ENCODE results near the gene RASGRP4. TPM values are rescaled to one million over a fixed set of nuclear protein-coding genes. Genes with fewer than 3 reads are reported as not detected.

The RASGRP4 gene
- total and polyA plus RNA-seq, 5 experiments from 2014 or later: 0.07 TPM; not detected in 4

- H3K36me3 Mint-ChIP-seq: no peaks in the 10 kb centered on the region
- H3K27ac Mint-ChIP-seq: peak overlapping the region in 1 of 10 donors; percentile 59
- H3K9me3 Mint-ChIP-seq: no peaks in the 10 kb centered on the region
- peaks cover 12 to 18% (median 13%) of the 10 kb centered on the region in 4 donors for H3K4me1 Mint-ChIP-seq
- POLR2A ChIA-PET: interaction anchor here (0.6 to 1.0 kb wide), 2 partner anchors 10 to 161 kb away, joined by 3 read pairs; no protein-coding TSS in a partner anchor
- H3K4me3 Mint-ChIP-seq: peak overlapping the region in 6 of 10 donors; percentile 22 to 86 (median 68)
- peaks cover 0 to 10% (median 2%) of the 10 kb centered on the region in 5 donors for H3K27me3 Mint-ChIP-seq
- ATAC-seq (no peak), DNase-seq (no peak)
Observed at GRCh38 chr19:38359242-38360021, 66.6 kb downstream of the RASGRP4 start.

Other genes with a start within 250 kb of the RASGRP4 start
- gene DPF1, start 202.0 kb downstream of the RASGRP4 start, total RNA-seq: not detected
- gene DPF1, start 202.0 kb downstream of the RASGRP4 start, polyA plus RNA-seq: not detected
- gene PPP1R14A, start 169.8 kb downstream of the RASGRP4 start, total RNA-seq: 1 to 10 TPM in 1 of 2 experiments, under 1 TPM in 1; 0.94 to 1.2 TPM
- gene PPP1R14A, start 169.8 kb downstream of the RASGRP4 start, polyA plus RNA-seq: not detected
- gene SPINT2, start 161.6 kb downstream of the RASGRP4 start, total RNA-seq: 10 to 100 TPM; 49.6 to 50.5 TPM
- gene SPINT2, start 161.6 kb downstream of the RASGRP4 start, polyA plus RNA-seq: 100 to 1,000 TPM; 139 to 162 (median 158) TPM
- 1 to 10 TPM in 1 of 2 experiments, not detected in 1; 1.2 TPM for gene C19orf33, start 122.0 kb downstream of the RASGRP4 start, total RNA-seq
- 1 to 10 TPM in 1 of 3 donors, not detected in 2; 1.1 TPM for gene C19orf33, start 122.0 kb downstream of the RASGRP4 start, polyA plus RNA-seq
- gene YIF1B, start 110.3 kb downstream of the RASGRP4 start, total RNA-seq: 10 to 100 TPM; 33.7 to 36.4 TPM
- 10 to 100 TPM; 40.7 to 47.8 (median 44.9) TPM for gene YIF1B, start 110.3 kb downstream of the RASGRP4 start, polyA plus RNA-seq
- 1 to 10 TPM; 6.6 to 6.8 TPM for gene KCNK6, start 106.4 kb downstream of the RASGRP4 start, total RNA-seq
- gene KCNK6, start 106.4 kb downstream of the RASGRP4 start, polyA plus RNA-seq: 1 to 10 TPM; 1.1 to 3.1 (median 1.2) TPM
- 10 to 100 TPM; 23.5 to 24.5 TPM for gene CATSPERG, start 90.4 kb downstream of the RASGRP4 start, total RNA-seq
- gene CATSPERG, start 90.4 kb downstream of the RASGRP4 start, polyA plus RNA-seq: 1 to 10 TPM in 2 of 3 donors, under 1 TPM in 1; 0.76 to 6.6 (median 2.9) TPM
- 10 to 100 TPM; 73.8 to 80.7 TPM for gene PSMD8, start 51.6 kb downstream of the RASGRP4 start, total RNA-seq
- gene PSMD8, start 51.6 kb downstream of the RASGRP4 start, polyA plus RNA-seq: 100 to 1,000 TPM; 137 to 139 (median 137) TPM
- not detected for gene GGN, start 38.2 kb downstream of the RASGRP4 start, total RNA-seq
- not detected for gene GGN, start 38.2 kb downstream of the RASGRP4 start, polyA plus RNA-seq
- gene SPRED3, start 37.5 kb downstream of the RASGRP4 start, total RNA-seq: 1 to 10 TPM; 1.8 to 2.6 TPM
- under 1 TPM in 2 of 3 donors, not detected in 1; 0.02 to 0.16 TPM for gene SPRED3, start 37.5 kb downstream of the RASGRP4 start, polyA plus RNA-seq
- gene FAM98C, start 23.1 kb downstream of the RASGRP4 start, total RNA-seq: 10 to 100 TPM; 39.6 to 45.0 TPM
- 10 to 100 TPM; 12.6 to 15.5 (median 15.4) TPM for gene FAM98C, start 23.1 kb downstream of the RASGRP4 start, polyA plus RNA-seq
- gene RYR1, start 7.5 kb upstream of the RASGRP4 start, total RNA-seq: 1 to 10 TPM in 1 of 2 experiments, under 1 TPM in 1; 0.93 to 1.3 TPM
- under 1 TPM in 1 of 3 donors, not detected in 2; 0.07 TPM for gene RYR1, start 7.5 kb upstream of the RASGRP4 start, polyA plus RNA-seq
- 100 to 1,000 TPM; 221 to 228 TPM for gene MAP4K1, start 191.7 kb upstream of the RASGRP4 start, total RNA-seq
- 100 to 1,000 TPM in 2 of 3 donors, 10 to 100 TPM in 1; 85.0 to 113 (median 113) TPM for gene MAP4K1, start 191.7 kb upstream of the RASGRP4 start, polyA plus RNA-seq
- 100 to 1,000 TPM; 335 to 346 TPM for gene EIF3K, start 193.0 kb upstream of the RASGRP4 start, total RNA-seq
- gene EIF3K, start 193.0 kb upstream of the RASGRP4 start, polyA plus RNA-seq: 100 to 1,000 TPM; 400 to 435 (median 432) TPM
- gene ACTN4, start 221.4 kb upstream of the RASGRP4 start, total RNA-seq: 10 to 100 TPM; 52.9 to 57.6 TPM
- 1 to 10 TPM; 3.2 to 8.5 (median 4.8) TPM for gene ACTN4, start 221.4 kb upstream of the RASGRP4 start, polyA plus RNA-seq

Measured in naive thymus-derived CD8-positive, alpha-beta T cell (primary cell).